Testis (tissue), 3 donors: ENCODE results near the gene RPS26. TPM values are rescaled to one million over a fixed set of nuclear protein-coding genes. Genes with fewer than 3 reads are reported as not detected.

Source experiments
- DNase-seq: peaks from one replicate; pipeline ENCODE4 v3.0.0-alpha.2; 2019
- H3K27ac ChIP-seq, 2 donors: fragments of 200-600 bp; sonication (generic); one replicate each; pipeline ENCODE4 v1.5.1; 2019
- H3K27me3 ChIP-seq: fragments of 200-600 bp; sonication (generic); one replicate; pipeline ENCODE4 v1.5.1; 2019
- H3K36me3 ChIP-seq: fragments of 200-600 bp; sonication (generic); one replicate; pipeline ENCODE4 v1.5.1; 2017; ENCODE audit warnings: low read depth; ENCODE audit errors: missing control alignments
- H3K4me1 ChIP-seq: fragments of 200-600 bp; sonication (generic); one replicate; pipeline ENCODE4 v1.5.1; 2019
- H3K4me3 ChIP-seq, 2 donors: fragments of 200-600 bp; sonication (generic); one replicate each; pipeline ENCODE4 v1.5.1; 2017 to 2019
- H3K9me3 ChIP-seq: fragments of 200-600 bp; sonication (generic); one replicate; pipeline ENCODE4 v1.5.1; 2017
- CTCF ChIP-seq, 3 experiments: fragments of 450-650 bp in 2 of 3; fragments of 200-600 bp in 1 of 3; sonication (generic) in 1 of 3; IDR thresholded peaks; one replicate each; pipeline ENCODE4 v1.5.1; 2016 to 2019; ENCODE audit warnings: antibody characterized with exemption in 3 of 3, mild to moderate bottlenecking in 2 of 3, moderate library complexity in 1 of 3
- POLR2A ChIP-seq: fragments of 450-650 bp; IDR thresholded peaks from one replicate; pipeline ENCODE4 v1.6.1; 2017; ENCODE audit warnings: antibody characterized with exemption, mild to moderate bottlenecking, moderate library complexity
- WGBS, 2 donors: methylation state at CpG; one replicate each; pipeline ENCODE4 v1.1.5; 2018; 5-methylcytosine and 5-hydroxymethylcytosine counted together
- intact Hi-C: fragments of 100-400 bp; cut with DNase I; formaldehyde crosslinking; loops from one replicate; pipeline ENCODE4 v1.15.1; 2023; ENCODE audit warnings: low total_unique reads
- polyA plus RNA-seq: library from polyadenylated mRNA; stranded (reverse); fragments of 350-450 nt; fragmentation: Illumina TruSeq; extraction: RNeasy Lipid Tissue Mini Kit (QIAGEN cat#74804); gene quantifications from one replicate; pipeline ENCODE4 v1.2.3, GENCODE V29; 2014; ENCODE audit warnings: low read depth, low replicate concordance; ENCODE audit not compliant: insufficient read depth
- total RNA-seq, 2 donors: library from RNA; depleted of rRNA; stranded (reverse); fragments of >200 nt; gene quantifications; one replicate each; pipeline ENCODE4 v1.2.3, GENCODE V29; 2016

RPS26 gene
- total and polyA plus RNA-seq, 3 donors from 2014 or later, result 197 to 568 (median 395) TPM

- Histone ChIP-seq H3K4me3 (no peak overlapping the region), H3K36me3 (no peaks in the 10 kb centered on the region), H3K27me3 (no peaks in the 10 kb centered on the region), H3K4me1 (no peaks in the 10 kb centered on the region), H3K27ac (no peak overlapping the region), H3K9me3 (no peaks in the 10 kb centered on the region)
- TF ChIP-seq POLR2A, result no peak
- no peak for TF ChIP-seq CTCF (IDR thresholded peaks at IDR 0.05)
- intact Hi-C loops, result no loop called here
- DNase-seq, result no peak
- 96 to 100% methylated on average over 1 of the region's 1 CpG for WGBS, 2 donors
Observed at GRCh38 chr12:56031987-56032386, 9.7 kb upstream of the RPS26 start.

DNA sequence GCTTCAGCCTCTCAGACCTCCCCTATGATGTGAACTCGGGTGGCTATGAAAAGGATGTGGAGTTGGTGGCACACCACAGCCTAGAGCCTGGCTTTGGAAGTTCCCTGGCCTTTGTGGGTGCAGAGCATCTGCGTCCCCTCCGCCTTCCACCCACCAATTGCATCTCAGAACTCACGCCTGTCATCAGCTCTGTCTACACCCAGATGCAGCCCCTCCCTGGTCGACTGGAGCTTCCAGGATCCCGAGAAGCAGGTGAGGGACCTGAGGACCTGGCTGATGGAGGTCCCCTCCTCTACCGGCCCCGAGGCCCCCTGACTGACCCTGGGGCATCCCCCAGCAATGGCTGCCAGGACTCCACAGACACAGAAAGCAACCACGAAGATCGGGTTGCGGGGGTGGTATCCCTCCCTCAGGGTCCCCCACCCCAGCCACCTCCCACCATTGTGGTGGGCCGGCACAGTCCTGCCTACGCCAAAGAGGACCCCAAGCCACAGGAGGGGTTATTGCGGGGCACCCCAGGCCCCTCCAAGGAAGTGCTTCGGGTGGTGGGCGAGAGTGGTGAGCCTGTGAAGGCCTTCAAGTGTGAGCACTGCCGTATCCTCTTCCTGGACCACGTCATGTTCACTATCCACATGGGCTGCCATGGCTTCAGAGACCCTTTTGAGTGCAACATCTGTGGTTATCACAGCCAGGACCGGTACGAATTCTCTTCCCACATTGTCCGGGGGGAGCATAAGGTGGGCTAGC lies 7.0 kb upstream of the RPS26 start:
- intact Hi-C loops, result no loop called here
- 81 to 89% methylated on average over 12 to 21 of the region's 21 CpGs for WGBS, 2 donors
- Histone ChIP-seq H3K9me3 (no peaks in the 10 kb centered on the region), H3K4me1 (peaks cover 3% of the 10 kb centered on the region), H3K36me3 (no peaks in the 10 kb centered on the region), H3K27me3 (no peaks in the 10 kb centered on the region), H3K4me3 (no peak overlapping the region), H3K27ac (no peak overlapping the region)
- no peak for DNase-seq
- TF ChIP-seq POLR2A (no peak), CTCF (IDR thresholded peaks at IDR 0.05) (no peak)

DNA sequence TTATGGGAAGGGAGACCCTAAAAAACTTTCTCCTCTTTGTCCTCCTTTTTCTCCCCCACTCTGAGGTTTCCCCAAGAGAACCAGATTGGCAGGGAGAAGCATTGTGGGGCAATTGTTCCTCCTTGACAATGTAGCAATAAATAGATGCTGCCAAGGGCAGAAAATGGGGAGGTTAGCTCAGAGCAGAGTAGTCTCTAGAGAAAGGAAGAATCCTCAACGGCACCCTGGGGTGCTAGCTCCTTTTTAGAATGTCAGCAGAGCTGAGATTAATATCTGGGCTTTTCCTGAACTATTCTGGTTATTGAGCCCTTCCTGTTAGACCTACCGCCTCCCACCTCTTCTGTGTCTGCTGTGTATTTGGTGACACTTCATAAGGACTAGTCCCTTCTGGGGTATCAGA lies 4.6 kb upstream of the RPS26 start:
- no peak overlapping the region for H3K4me3 ChIP-seq
- no peaks in the 10 kb centered on the region for H3K27me3 ChIP-seq
- no peak for TF ChIP-seq CTCF (IDR thresholded peaks at IDR 0.05)
- no peak for TF ChIP-seq POLR2A
- H3K9me3 ChIP-seq, result no peaks in the 10 kb centered on the region
- intact Hi-C loops, result no loop called here
- peaks cover 3% of the 10 kb centered on the region for H3K4me1 ChIP-seq
- H3K36me3 ChIP-seq, result no peaks in the 10 kb centered on the region
- WGBS, 2 donors, result 69 to 73% methylated on average over 2 of the region's 2 CpGs
- no peak for DNase-seq
- H3K27ac ChIP-seq, result no peak overlapping the region

DNA sequence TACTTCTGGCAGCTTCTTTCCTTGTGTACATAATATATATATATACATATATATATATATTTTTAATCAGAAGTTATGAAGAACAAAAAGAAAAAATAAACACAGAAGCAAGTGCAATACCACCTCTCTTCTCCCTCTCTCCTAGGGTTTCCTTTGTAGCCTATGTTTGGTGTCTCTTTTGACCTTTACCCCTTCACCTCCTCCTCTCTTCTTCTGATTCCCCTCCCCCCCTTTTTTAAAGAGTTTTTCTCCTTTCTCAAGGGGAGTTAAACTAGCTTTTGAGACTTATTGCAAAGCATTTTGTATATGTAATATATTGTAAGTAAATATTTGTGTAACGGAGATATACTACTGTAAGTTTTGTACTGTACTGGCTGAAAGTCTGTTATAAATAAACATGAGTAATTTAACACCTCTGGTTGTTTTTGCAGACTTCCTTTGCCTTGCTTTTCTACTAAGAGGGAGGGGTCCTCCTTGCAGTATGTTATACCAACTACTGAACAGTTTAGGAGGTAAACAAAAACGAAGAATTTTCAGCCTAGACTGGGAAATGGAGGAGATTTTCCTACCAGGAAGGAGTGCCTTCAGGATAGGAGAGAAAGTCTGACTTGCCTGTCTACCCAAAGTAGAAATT lies 3.6 kb upstream of the RPS26 start:
- WGBS, 2 donors, result 67 to 70% methylated on average over 2 of the region's 2 CpGs
- H3K4me3 ChIP-seq, result no peak overlapping the region
- TF ChIP-seq CTCF (IDR thresholded peaks at IDR 0.05) (no peak), POLR2A (no peak)
- H3K27me3 ChIP-seq, result no peaks in the 10 kb centered on the region
- peaks cover 9% of the 10 kb centered on the region for H3K4me1 ChIP-seq
- DNase-seq, result no peak
- H3K9me3 ChIP-seq, result no peaks in the 10 kb centered on the region
- H3K27ac ChIP-seq, result no peak overlapping the region
- H3K36me3 ChIP-seq, result no peaks in the 10 kb centered on the region
- intact Hi-C loops, result no loop called here
